Measurements from ENCODE around the gene GH1. TPM values are rescaled to one million over a fixed set of nuclear protein-coding genes. Genes with fewer than 3 reads are reported as not detected.
"Not testable (repeated sequence)": the region's sequence is repeated elsewhere in the genome, so short reads cannot be mapped to it uniquely, and the experiment has no call there.

GH1 gene
- total RNA-seq, 1 experiment from 2014 or later: not detected

DNA sequence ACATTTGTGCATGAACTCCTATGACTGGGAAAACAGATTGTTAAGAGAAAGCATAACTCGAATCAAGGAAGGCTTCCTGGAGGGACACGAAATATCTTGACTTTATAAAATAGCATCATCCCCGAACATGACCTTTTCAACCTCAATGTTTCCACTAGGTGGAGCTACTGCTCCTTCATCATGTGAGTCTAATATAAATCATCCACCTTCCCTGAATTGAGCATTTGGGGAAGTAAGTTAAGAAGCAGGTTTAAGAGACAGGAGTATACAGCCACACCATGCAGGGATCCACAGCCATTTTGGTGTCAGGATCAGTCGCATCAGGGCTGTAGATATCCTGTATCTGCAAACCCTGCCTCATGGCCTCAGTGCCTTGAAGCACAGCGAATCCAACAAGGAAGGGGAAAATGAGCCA lies 14.8 kb downstream of the GH1 start:
- not testable (repeated sequence) for H3K4me2 ChIP-seq (ENCODE audit: insufficient read depth, insufficient read length, low read length); H3K9me3 Mint-ChIP-seq; H3K27ac Mint-ChIP-seq; H3T11ph ChIP-seq (ENCODE audit: low read length); H3K9ac ChIP-seq (ENCODE audit: extremely low read depth, insufficient read length, low read length); H2BK15ac ChIP-seq (ENCODE audit: low read depth, low read length); H2BK12ac ChIP-seq (ENCODE audit: insufficient read length, low read depth, low read length); H3K23me2 ChIP-seq (ENCODE audit: insufficient read length, low read depth, low read length, poor library complexity, severe bottlenecking); H4K5ac ChIP-seq (ENCODE audit: insufficient read length, low read depth, low read length); H3K79me2 ChIP-seq (ENCODE audit: insufficient read depth, low read length); H3K4me1 ChIP-seq (ENCODE audit: insufficient read depth, low read length); H4K8ac ChIP-seq (replicated peaks; ENCODE audit: insufficient read length, low read depth, low read length); H3K4me3 Mint-ChIP-seq; H3K27ac ChIP-seq (ENCODE audit: insufficient read length, low read depth, low read length); H3K18ac ChIP-seq (ENCODE audit: insufficient read length, low read depth, low read length); H2BK120ac ChIP-seq (ENCODE audit: low read depth, low read length, poor library complexity, severe bottlenecking); H3K4me1 Mint-ChIP-seq; H3K14ac ChIP-seq (ENCODE audit: insufficient read depth, low read length); H4K20me1 ChIP-seq (ENCODE audit: control insufficient read depth, insufficient read depth, insufficient read length); H3K23ac ChIP-seq (ENCODE audit: insufficient read length, low read depth, low read length); H2AK5ac ChIP-seq (ENCODE audit: insufficient read length, low read length); H2BK20ac ChIP-seq (ENCODE audit: low read depth, low read length, poor library complexity, severe bottlenecking); H2AFZ ChIP-seq (ENCODE audit: low read length); H4K91ac ChIP-seq (ENCODE audit: insufficient read length, low read depth, low read length); H3K4ac ChIP-seq (ENCODE audit: low read depth, low read length); H3K36me3 Mint-ChIP-seq (ENCODE audit: insufficient read depth in 1 of 3, low read depth in 3 of 3); H3K79me1 ChIP-seq (ENCODE audit: insufficient read depth, low read depth, low read length, poor library complexity, severe bottlenecking); H3K56ac ChIP-seq (ENCODE audit: insufficient read length, low read depth, low read length); H3K9me3 ChIP-seq (ENCODE audit: control insufficient read depth, low read depth, low read length); H3K27me3 ChIP-seq (ENCODE audit: insufficient read depth, low read length); H2BK5ac ChIP-seq (ENCODE audit: insufficient read length, low read length); DNase-seq
- H3K27me3 Mint-ChIP-seq (ENCODE audit: low read depth): peaks cover 12% of the 10 kb centered on the region
- peak; percentile 68 for TF ChIP-seq CTCF (conservative IDR thresholded peaks at IDR 0.05)
- no CpG with 5 or more reads among the region's 5 CpGs for WGBS (ENCODE audit: extremely low coverage, insufficient read length, low lambda C conversion rate)

DNA sequence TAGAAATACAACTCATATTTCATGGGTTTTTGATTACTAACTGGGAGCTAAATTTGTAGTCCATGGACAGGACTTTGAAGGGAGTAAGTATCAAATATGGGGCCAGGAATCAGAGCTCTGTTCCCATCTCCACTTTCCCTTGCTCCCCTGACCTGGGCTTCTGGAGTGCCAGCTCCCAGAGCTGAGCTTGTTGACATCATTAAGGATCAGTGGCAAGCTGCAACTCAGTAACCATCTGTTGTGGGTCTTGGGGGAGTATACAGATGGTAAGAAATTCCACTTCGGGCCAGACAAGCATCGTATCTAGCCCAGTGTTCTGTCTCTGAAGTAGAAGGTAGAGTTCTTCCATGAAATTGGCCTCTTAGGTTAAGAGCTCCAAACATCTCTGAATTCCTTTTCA lies 16.7 kb downstream of the GH1 start:
- H3K4ac ChIP-seq (ENCODE audit: low read depth, low read length); H2BK120ac ChIP-seq (ENCODE audit: low read depth, low read length, poor library complexity, severe bottlenecking); H4K91ac ChIP-seq (ENCODE audit: insufficient read length, low read depth, low read length); H4K5ac ChIP-seq (ENCODE audit: insufficient read length, low read depth, low read length); H4K20me1 ChIP-seq (ENCODE audit: control insufficient read depth, insufficient read depth, insufficient read length); H3K27me3 ChIP-seq (ENCODE audit: insufficient read depth, low read length); H3K79me1 ChIP-seq (ENCODE audit: insufficient read depth, low read depth, low read length, poor library complexity, severe bottlenecking); H3K27ac Mint-ChIP-seq; H3K4me1 ChIP-seq (ENCODE audit: insufficient read depth, low read length); H2BK5ac ChIP-seq (ENCODE audit: insufficient read length, low read length); H3K56ac ChIP-seq (ENCODE audit: insufficient read length, low read depth, low read length); H4K8ac ChIP-seq (replicated peaks; ENCODE audit: insufficient read length, low read depth, low read length); H3T11ph ChIP-seq (ENCODE audit: low read length); H3K27ac ChIP-seq (ENCODE audit: insufficient read length, low read depth, low read length); H3K9me3 ChIP-seq (ENCODE audit: control insufficient read depth, low read depth, low read length); H2BK15ac ChIP-seq (ENCODE audit: low read depth, low read length); H3K4me3 Mint-ChIP-seq; H3K4me2 ChIP-seq (ENCODE audit: insufficient read depth, insufficient read length, low read length); H2BK20ac ChIP-seq (ENCODE audit: low read depth, low read length, poor library complexity, severe bottlenecking); H3K14ac ChIP-seq (ENCODE audit: insufficient read depth, low read length); H3K9ac ChIP-seq (ENCODE audit: extremely low read depth, insufficient read length, low read length); H2BK12ac ChIP-seq (ENCODE audit: insufficient read length, low read depth, low read length); DNase-seq; H3K18ac ChIP-seq (ENCODE audit: insufficient read length, low read depth, low read length); H3K9me3 Mint-ChIP-seq; H3K23ac ChIP-seq (ENCODE audit: insufficient read length, low read depth, low read length); H3K4me1 Mint-ChIP-seq; H3K23me2 ChIP-seq (ENCODE audit: insufficient read length, low read depth, low read length, poor library complexity, severe bottlenecking); H2AK5ac ChIP-seq (ENCODE audit: insufficient read length, low read length); H3K79me2 ChIP-seq (ENCODE audit: insufficient read depth, low read length); H2AFZ ChIP-seq (ENCODE audit: low read length); H3K36me3 Mint-ChIP-seq (ENCODE audit: insufficient read depth in 1 of 3, low read depth in 3 of 3): not testable (repeated sequence)
- no CpG with 5 or more reads among the region's 2 CpGs for WGBS (ENCODE audit: extremely low coverage, insufficient read length, low lambda C conversion rate)
- H3K27me3 Mint-ChIP-seq (ENCODE audit: low read depth): peaks cover 14% of the 10 kb centered on the region
